Measurements from ENCODE around the gene TMEM8B. TPM values are rescaled to one million over a fixed set of nuclear protein-coding genes. Genes with fewer than 3 reads are reported as not detected.

TMEM8B gene
- total and polyA plus RNA-seq, 10 of the 15 experiments (the other 5 are each of a cell fraction or from before 2014, with no cell fraction given): 0.19 to 7.6 (median 2.5) TPM

- CTCF ChIA-PET: no interaction called here
- POLR2A ChIA-PET: interaction anchor here (0.6 kb wide), 1 partner anchor 124 kb away, joined by 4 read pairs; no protein-coding TSS in a partner anchor
- Histone ChIP-seq H3K27ac (ENCODE audit: control insufficient read depth, insufficient read depth) (no peak overlapping the region), H3K4me1 (ENCODE audit: control insufficient read depth, insufficient read depth, low read length) (no peaks in the 10 kb centered on the region), H3K79me2 (ENCODE audit: control insufficient read depth, insufficient read depth, low read length) (no peaks in the 10 kb centered on the region), H3K36me3 (ENCODE audit: control insufficient read depth in 2 of 2, insufficient read depth in 2 of 2, low read length in 1 of 2) (no peaks in the 10 kb centered on the region), H4K20me1 (ENCODE audit: control insufficient read depth, insufficient read depth) (no peaks in the 10 kb centered on the region), H2AFZ (ENCODE audit: control insufficient read depth, low read depth, low read length) (no peak overlapping the region), H3K4me2 (ENCODE audit: control insufficient read depth, insufficient read depth) (no peak overlapping the region), H3K27me3 (replicated peaks in 1 of 2; ENCODE audit: control insufficient read depth in 2 of 2, insufficient read depth in 2 of 2, low read length in 1 of 2) (peaks cover 0 to 1% of the 10 kb centered on the region in 2 experiments; a peak in 2 of 4 replicates), H3K4me3 (no peak overlapping the region), H3K9ac (ENCODE audit: control insufficient read depth, insufficient read depth, low read length) (no peak overlapping the region), H3K9me3 (replicated peaks; ENCODE audit: control insufficient read depth, insufficient read depth, low read length) (no peaks in the 10 kb centered on the region)
- TF ChIP-seq YY1 (IDR thresholded peaks at IDR 0.05; ENCODE audit: low read depth, low read length) (no peak), MEF2A (IDR thresholded peaks at IDR 0.05; ENCODE audit: insufficient read depth, low read depth, low read length) (no peak), CEBPZ (IDR thresholded peaks at IDR 0.05; ENCODE audit: low read depth, low read length) (no peak), TCF3 (IDR thresholded peaks at IDR 0.05; ENCODE audit: borderline replicate concordance, insufficient read depth, low read depth, low read length) (no peak)
- in situ Hi-C loops (cut with MboI) (no loop called here), intact Hi-C loops (cut with micrococcal nuclease; ENCODE audit: unreplicated experiment) (no loop called here)
- RAD21 ChIA-PET (ENCODE audit: unreplicated experiment): no interaction called here
- DNase-seq (ENCODE audit: low read depth, low spot score) (no peak), FAIRE-seq (no peak), ATAC-seq (no peak)
- BruUV-seq (replicated peaks): no TSS peak
- WGBS (ENCODE audit: insufficient coverage, insufficient replicate concordance, low lambda C conversion rate, missing lambda C conversion rate): 50% methylated on average over 12 of the region's 14 CpGs
- SMC1A ChIA-PET (ENCODE audit: uncharacterized antibody, unreplicated experiment): no interaction called here
Observed at GRCh38 chr9:35906923-35907699, 78.1 kb downstream of the TMEM8B start.

Data from GM12878 (cell line).